Fibroblast of lung (primary cell): ENCODE measurements around the gene DPP10. TPM values are rescaled to one million over a fixed set of nuclear protein-coding genes. Genes with fewer than 3 reads are reported as not detected.
A peak's percentile ranks its signal among the peaks of the same experiment; 100 is the strongest.

ENCODE experiments used
- DNase-seq, 2 donors: peaks; one replicate each; pipeline versions ENCODE4 v3.0.0 to v3.0.0-alpha.2; 2010; ENCODE audit warnings: low read depth in 2 of 2
- H2AFZ ChIP-seq: 2 replicates; pipeline ENCODE4 v1.5.1; 2012; ENCODE audit warnings: low read length, control low read depth, inconsistent platforms
- H3K27ac ChIP-seq: 2 replicates; pipeline ENCODE4 v1.5.1; 2011; ENCODE audit warnings: low read length, control low read depth; ENCODE audit not compliant: insufficient read depth
- H3K27me3 ChIP-seq: 2 replicates; pipeline ENCODE4 v1.5.1; 2011; ENCODE audit warnings: mild to moderate bottlenecking, low read length; ENCODE audit not compliant: control insufficient read depth, insufficient read depth
- H3K36me3 ChIP-seq: 2 replicates; pipeline ENCODE4 v1.5.1; 2011; ENCODE audit warnings: low read length; ENCODE audit not compliant: control insufficient read depth, insufficient read depth
- H3K4me1 ChIP-seq: 2 replicates; pipeline ENCODE4 v1.5.1; 2011; ENCODE audit warnings: low read length; ENCODE audit not compliant: control insufficient read depth, insufficient read depth; ENCODE audit errors: extremely low read depth
- H3K4me2 ChIP-seq: 2 replicates; pipeline ENCODE4 v1.5.1; 2011; ENCODE audit warnings: low read length, control low read depth; ENCODE audit not compliant: insufficient read depth; ENCODE audit errors: extremely low read depth
- H3K4me3 ChIP-seq, 4 experiments: fragments of 200-600 bp in 1 of 4; sonication (generic) in 1 of 4; replicated peaks in 1 of 4; 2 replicates each; pipeline ENCODE4 v1.5.1; 2011 to 2016; ENCODE audit warnings: low read length in 4 of 4, low read depth in 3 of 4, mild to moderate bottlenecking in 3 of 4, control low read depth in 2 of 4, inconsistent platforms in 1 of 4, mixed read lengths in 1 of 4; ENCODE audit not compliant: insufficient read depth in 1 of 4; ENCODE audit errors: control extremely low read depth in 1 of 4
- H3K79me2 ChIP-seq: 2 replicates; pipeline ENCODE4 v1.5.1; 2012; ENCODE audit warnings: mild to moderate bottlenecking, low read length, inconsistent platforms; ENCODE audit not compliant: control insufficient read depth, insufficient read depth
- H3K9ac ChIP-seq: 2 replicates; pipeline ENCODE4 v1.5.1; 2011; ENCODE audit warnings: mild to moderate bottlenecking, low read length, control low read depth; ENCODE audit not compliant: insufficient read depth
- H3K9me3 ChIP-seq: 2 replicates; pipeline ENCODE4 v1.5.1; 2012; ENCODE audit warnings: low read depth, low read length; ENCODE audit not compliant: control insufficient read depth, insufficient read depth
- H4K20me1 ChIP-seq: 2 replicates; pipeline ENCODE4 v1.5.1; 2011; ENCODE audit warnings: low read length; ENCODE audit not compliant: control insufficient read depth, insufficient read depth; ENCODE audit errors: extremely low read depth
- EZH2 ChIP-seq: IDR thresholded peaks from 2 replicates; pipeline ENCODE4 v1.5.1; 2012; ENCODE audit warnings: low read length, control low read depth, mild to moderate bottlenecking; ENCODE audit errors: missing control alignments
- polyA plus RNA-seq, 2 donors: library from polyadenylated mRNA; depleted of rRNA in 1 of 2; stranded (reverse) in 1 of 2; unstranded in 1 of 2; fragments of >200 nt; gene quantifications; 2 replicates each; pipeline ENCODE4 v1.2.1, GENCODE V29; 2011 to 2012; ENCODE audit warnings: missing spikeins in 1 of 2
- total RNA-seq: library from RNA; depleted of rRNA; stranded (reverse); fragments of >200 nt; gene quantifications from 2 replicates; pipeline ENCODE4 v1.2.1, GENCODE V29; 2014
- TF ChIP-seq, protein P1 (sequence below), 2 donors: IDR thresholded peaks in 1 of 2; conservative IDR thresholded peaks in 1 of 2; 1 replicate in 1 of 2; 2 replicates in 1 of 2; pipeline ENCODE4 v1.5.1; 2011 to 2012; ENCODE audit warnings: low read length in 2 of 2, control low read depth in 1 of 2, inconsistent platforms in 1 of 2, low read depth in 1 of 2, mild to moderate bottlenecking in 1 of 2

Gene DPP10
- total and polyA plus RNA-seq, 2 donors (not counting 1 experiment from before 2014, with no cell fraction given), result not detected

DNA sequence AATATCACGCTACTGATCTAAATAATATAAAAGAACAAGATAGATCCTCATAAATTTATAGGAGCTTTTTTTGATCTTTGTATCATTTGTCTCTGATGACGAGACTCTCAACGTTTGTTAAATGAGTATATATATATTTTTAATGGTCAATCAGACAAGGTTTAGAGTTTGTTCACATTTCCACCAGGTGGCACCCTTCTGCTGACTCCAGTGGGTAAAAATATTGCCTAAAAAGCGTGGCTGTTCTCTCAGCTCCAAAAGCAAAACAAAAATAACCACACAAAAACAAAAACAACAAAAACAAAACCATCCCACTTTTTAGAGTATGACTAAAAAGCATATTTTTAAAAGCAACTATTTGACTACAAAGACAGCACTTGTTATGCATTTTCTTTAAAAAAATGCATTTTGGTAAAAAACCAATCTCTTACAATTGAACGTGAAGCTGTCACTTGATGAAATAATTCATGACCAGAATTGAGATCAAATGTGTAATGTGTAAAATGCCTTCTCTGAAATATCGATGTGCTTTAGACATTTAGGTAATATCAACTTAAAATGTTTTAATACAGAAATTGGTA, 723.2 kb downstream of the DPP10 start:
- DNase-seq, result peak; percentile 11 to 41
- no peak for TF ChIP-seq EZH2
- TF ChIP-seq, protein P1, sequence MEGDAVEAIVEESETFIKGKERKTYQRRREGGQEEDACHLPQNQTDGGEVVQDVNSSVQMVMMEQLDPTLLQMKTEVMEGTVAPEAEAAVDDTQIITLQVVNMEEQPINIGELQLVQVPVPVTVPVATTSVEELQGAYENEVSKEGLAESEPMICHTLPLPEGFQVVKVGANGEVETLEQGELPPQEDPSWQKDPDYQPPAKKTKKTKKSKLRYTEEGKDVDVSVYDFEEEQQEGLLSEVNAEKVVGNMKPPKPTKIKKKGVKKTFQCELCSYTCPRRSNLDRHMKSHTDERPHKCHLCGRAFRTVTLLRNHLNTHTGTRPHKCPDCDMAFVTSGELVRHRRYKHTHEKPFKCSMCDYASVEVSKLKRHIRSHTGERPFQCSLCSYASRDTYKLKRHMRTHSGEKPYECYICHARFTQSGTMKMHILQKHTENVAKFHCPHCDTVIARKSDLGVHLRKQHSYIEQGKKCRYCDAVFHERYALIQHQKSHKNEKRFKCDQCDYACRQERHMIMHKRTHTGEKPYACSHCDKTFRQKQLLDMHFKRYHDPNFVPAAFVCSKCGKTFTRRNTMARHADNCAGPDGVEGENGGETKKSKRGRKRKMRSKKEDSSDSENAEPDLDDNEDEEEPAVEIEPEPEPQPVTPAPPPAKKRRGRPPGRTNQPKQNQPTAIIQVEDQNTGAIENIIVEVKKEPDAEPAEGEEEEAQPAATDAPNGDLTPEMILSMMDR (conservative IDR thresholded peaks at IDR 0.05 in 1 of 2, IDR thresholded peaks at IDR 0.05 in 1 of 2; ENCODE audit: low read depth in 1 of 2, low read length in 2 of 2), result peak in 1 of 2 donors; percentile 46
- no peak overlapping the region for H3K4me2 ChIP-seq
- H4K20me1 ChIP-seq, result no peaks in the 10 kb centered on the region
- no peaks in the 10 kb centered on the region for H3K79me2 ChIP-seq
- H3K9me3 ChIP-seq, result no peaks in the 10 kb centered on the region
- H3K27ac ChIP-seq, result no peak overlapping the region
- no peak overlapping the region for H3K4me3 ChIP-seq
- H3K27me3 ChIP-seq, result no peaks in the 10 kb centered on the region
- H3K9ac ChIP-seq, result no peak overlapping the region
- no peaks in the 10 kb centered on the region for H3K4me1 ChIP-seq
- no peaks in the 10 kb centered on the region for H3K36me3 ChIP-seq
- H2AFZ ChIP-seq, result no peak overlapping the region

DNA sequence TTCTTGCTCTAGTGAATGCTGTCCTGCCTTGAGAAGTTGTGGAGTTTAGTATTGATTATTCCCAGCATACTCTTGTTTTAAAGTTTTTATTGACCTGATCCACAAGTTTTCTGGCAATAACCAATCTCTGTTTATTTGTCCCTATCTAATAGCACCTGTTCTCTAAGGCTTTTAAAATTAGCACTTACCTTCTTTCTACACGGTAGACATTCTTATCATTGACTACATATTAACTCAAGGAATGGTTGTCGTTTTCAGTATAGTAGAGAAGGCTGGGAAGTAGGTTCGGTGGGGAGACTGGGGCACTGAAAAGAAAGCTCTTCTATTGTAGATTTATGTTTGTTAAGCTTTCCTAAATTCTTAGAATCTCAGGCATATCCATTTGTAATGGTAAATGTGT, 726.0 kb downstream of the DPP10 start:
- Histone ChIP-seq H3K9me3 (no peaks in the 10 kb centered on the region), H3K27ac (no peak overlapping the region), H3K79me2 (no peaks in the 10 kb centered on the region), H3K4me2 (no peak overlapping the region), H3K36me3 (no peaks in the 10 kb centered on the region), H3K27me3 (no peaks in the 10 kb centered on the region), H2AFZ (no peak overlapping the region), H4K20me1 (no peaks in the 10 kb centered on the region), H3K4me1 (no peaks in the 10 kb centered on the region), H3K4me3 (no peak overlapping the region), H3K9ac (no peak overlapping the region)
- DNase-seq, result no peak
- TF ChIP-seq, protein P1 (conservative IDR thresholded peaks at IDR 0.05 in 1 of 2, IDR thresholded peaks at IDR 0.05 in 1 of 2; ENCODE audit: low read depth in 1 of 2, low read length in 2 of 2), result no peak
- no peak for TF ChIP-seq EZH2

DNA sequence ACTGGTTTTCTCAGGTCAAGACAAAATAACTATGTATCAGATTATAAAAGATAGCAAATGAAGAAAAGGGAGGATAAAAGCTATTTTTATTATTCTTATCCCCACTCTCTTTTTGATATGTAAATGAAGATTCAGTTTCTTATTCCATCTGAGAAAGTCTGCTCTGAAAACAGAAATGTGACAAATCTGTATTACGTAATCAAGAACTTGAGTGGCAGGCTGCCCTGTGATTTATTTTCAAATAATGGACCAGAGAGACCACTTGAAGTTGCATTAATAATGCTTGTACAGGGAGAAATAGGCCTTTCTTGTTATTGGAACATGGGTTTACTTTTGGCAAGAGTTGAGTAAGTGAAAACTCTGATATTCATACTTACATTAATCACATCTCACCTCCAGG, 727.4 kb downstream of the DPP10 start:
- no peaks in the 10 kb centered on the region for H3K79me2 ChIP-seq
- no peak overlapping the region for H3K4me2 ChIP-seq
- H3K27ac ChIP-seq, result no peak overlapping the region
- no peak for TF ChIP-seq EZH2
- no peaks in the 10 kb centered on the region for H3K36me3 ChIP-seq
- H3K4me1 ChIP-seq, result no peaks in the 10 kb centered on the region
- no peak overlapping the region for H3K9ac ChIP-seq
- no peak overlapping the region for H3K4me3 ChIP-seq
- H2AFZ ChIP-seq, result no peak overlapping the region
- H4K20me1 ChIP-seq, result no peaks in the 10 kb centered on the region
- no peaks in the 10 kb centered on the region for H3K9me3 ChIP-seq
- no peak for DNase-seq
- H3K27me3 ChIP-seq, result no peaks in the 10 kb centered on the region
